Epithelial cell of proximal tubule (primary cell): ENCODE measurements around the gene FNDC1. TPM values are rescaled to one million over a fixed set of nuclear protein-coding genes. Genes with fewer than 3 reads are reported as not detected.

Experiments used
- DNase-seq: peaks from one replicate; pipeline ENCODE4 v3.0.0-alpha.2; 2011; ENCODE audit warnings: low read depth
- H3K4me3 ChIP-seq: 2 replicates; pipeline ENCODE4 v1.5.1; 2011; ENCODE audit warnings: low read depth, mild to moderate bottlenecking, low read length
- CTCF ChIP-seq: conservative IDR thresholded peaks from 2 replicates; pipeline ENCODE4 v1.5.1; 2012; ENCODE audit warnings: low read depth, mild to moderate bottlenecking, low read length
- total RNA-seq: library from RNA; depleted of rRNA; stranded (reverse); fragments of >200 nt; gene quantifications from 2 replicates; pipeline ENCODE4 v1.2.3, GENCODE V29; 2015

Gene FNDC1
- total RNA-seq, 1 donor from 2014 or later, result not detected

GRCh38 chr6:159224452-159224851, 55.3 kb downstream of the FNDC1 start:
- TF ChIP-seq CTCF, result no peak
- no peak overlapping the region for H3K4me3 ChIP-seq
- no peak for DNase-seq

GRCh38 chr6:159229651-159230051, 60.5 kb downstream of the FNDC1 start:
- no peak overlapping the region for H3K4me3 ChIP-seq
- DNase-seq, result no peak
- TF ChIP-seq CTCF, result no peak

- H3K4me3 ChIP-seq, result no peak overlapping the region
- no peak for DNase-seq
- no peak for TF ChIP-seq CTCF
Observed at GRCh38 chr6:159232106-159232645, 63.0 kb downstream of the FNDC1 start.

- DNase-seq, result no peak
- no peak for TF ChIP-seq CTCF
- no peak overlapping the region for H3K4me3 ChIP-seq
Observed at GRCh38 chr6:159232751-159233150, 63.6 kb downstream of the FNDC1 start.

- H3K4me3 ChIP-seq, result no peak overlapping the region
- no peak for TF ChIP-seq CTCF
- DNase-seq, result no peak
Observed at GRCh38 chr6:159233365-159234101, 64.3 kb downstream of the FNDC1 start.

- TF ChIP-seq CTCF, result no peak
- DNase-seq, result no peak
- no peak overlapping the region for H3K4me3 ChIP-seq
Observed at GRCh38 chr6:159234102-159234553, 64.9 kb downstream of the FNDC1 start.
